SK-N-MC (cell line): ENCODE measurements around the gene HERC2.
"Not testable (repeated sequence)": the region's sequence is repeated elsewhere in the genome, so short reads cannot be mapped to it uniquely, and the experiment has no call there.

Experiments used
- EZH2 ChIP-seq: fragments of 200-600 bp; sonication (generic); IDR thresholded peaks from one replicate; pipeline ENCODE4 v1.6.1; 2017; ENCODE audit warnings: antibody characterized with exemption
- FOXP2 ChIP-seq: optimal IDR thresholded peaks from 2 replicates; pipeline ENCODE3; 2011; ENCODE audit warnings: mild to moderate bottlenecking, moderate library complexity; ENCODE audit not compliant: insufficient read depth; ENCODE audit errors: extremely low read length, control extremely low read depth
- POLR2AphosphoS5 ChIP-seq: IDR thresholded peaks from 2 replicates; pipeline ENCODE4 v1.6.1; 2012; ENCODE audit warnings: mild to moderate bottlenecking, low read depth, low read length, borderline replicate concordance

DNA sequence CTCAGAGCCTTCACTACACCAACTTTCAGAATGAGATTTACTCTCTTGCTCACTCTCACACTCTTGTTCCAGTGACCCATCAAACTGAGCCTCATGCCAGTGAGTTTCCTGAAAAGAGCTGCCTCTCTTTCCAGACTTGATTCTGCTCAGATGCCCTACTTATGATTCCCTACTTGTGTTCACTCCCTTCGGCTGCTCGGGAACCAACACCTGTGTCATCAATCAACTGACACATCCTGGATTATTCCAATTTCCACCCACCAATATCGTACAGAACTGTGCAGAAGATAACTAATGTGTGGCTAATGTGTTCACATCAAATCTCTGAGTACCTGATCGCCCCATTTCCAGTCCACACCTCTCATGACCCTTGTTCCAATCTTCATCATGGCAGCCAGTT, 100.3 kb downstream of the HERC2 start:
- not testable (repeated sequence) for TF ChIP-seq EZH2, POLR2AphosphoS5, FOXP2
